HepG2 (cell line): Measurements from ENCODE around the gene SNX22. TPM values are rescaled to one million over a fixed set of nuclear protein-coding genes. Genes with fewer than 3 reads are reported as not detected.

Experiments
- EP300 ChIP-seq, 3 experiments: sonication (generic) in 1 of 3; formaldehyde crosslinking in 1 of 3; IDR thresholded peaks; 2 replicates each; pipeline versions ENCODE4 v1.5.1 to v1.6.1; 2011 to 2020; ENCODE audit warnings: low read depth in 2 of 3, low read length in 2 of 3, borderline replicate concordance in 1 of 3, improper control_type of control experiment in 1 of 3, mild to moderate bottlenecking in 1 of 3, missing genetic modification reagents in 1 of 3, moderate library complexity in 1 of 3
- KAT2B ChIP-seq: fragments of 150-350 bp; IDR thresholded peaks from 2 replicates; pipeline ENCODE4 v1.6.1; 2014; ENCODE audit warnings: low read depth, low read length, borderline replicate concordance
- MAF1 ChIP-seq: sonication (generic); formaldehyde crosslinking; IDR thresholded peaks from 2 replicates; pipeline ENCODE4 v1.5.0; 2020; ENCODE audit warnings: missing genetic modification reagents, borderline replicate concordance
- PLRG1 ChIP-seq: fragments of 450-650 bp; conservative IDR thresholded peaks from 2 replicates; pipeline ENCODE4 v1.6.1; 2016
- SAP130 ChIP-seq: IDR thresholded peaks from 2 replicates; pipeline ENCODE4 v1.6.1; 2016; ENCODE audit warnings: low read depth
- SIN3B ChIP-seq: fragments of 150-350 bp; IDR thresholded peaks from 2 replicates; pipeline ENCODE4 v1.6.1; 2014; ENCODE audit warnings: low read length
- SMAD3 ChIP-seq: sonication (generic); formaldehyde crosslinking; IDR thresholded peaks from 2 replicates; pipeline ENCODE4 v1.4.0; 2020; ENCODE audit warnings: missing genetic modification reagents
- SOX5 ChIP-seq: IDR thresholded peaks from 2 replicates; pipeline ENCODE4 v1.6.1; 2016; ENCODE audit warnings: borderline replicate concordance
- TAF15 ChIP-seq: fragments of 200-400 bp; formaldehyde crosslinking; IDR thresholded peaks from one replicate; pipeline ENCODE4 v1.6.1; 2018; ENCODE audit warnings: mild to moderate bottlenecking, low read depth, low read length; ENCODE audit not compliant: poor library complexity, severe bottlenecking
- THYN1 ChIP-seq: sonication (generic); formaldehyde crosslinking; IDR thresholded peaks from 2 replicates; pipeline ENCODE4 v1.8.1; 2023; ENCODE audit warnings: low read depth, mild to moderate bottlenecking, moderate library complexity, missing genetic modification reagents, borderline replicate concordance
- U2AF2 ChIP-seq: fragments of 200-400 bp; formaldehyde crosslinking; IDR thresholded peaks from 2 replicates; pipeline ENCODE4 v1.6.1; 2017; ENCODE audit warnings: low read depth, mild to moderate bottlenecking, low read length
- ZFX ChIP-seq: sonication (generic); formaldehyde crosslinking; IDR thresholded peaks from 2 replicates; pipeline ENCODE4 v1.4.0; 2020; ENCODE audit warnings: mild to moderate bottlenecking, low read depth, missing genetic modification reagents, moderate library complexity
- ZKSCAN5 ChIP-seq: sonication (generic); formaldehyde crosslinking; IDR thresholded peaks from 2 replicates; pipeline ENCODE4 v1.5.1; 2020; ENCODE audit warnings: mild to moderate bottlenecking, missing genetic modification reagents
- ZMYM2 ChIP-seq: sonication (generic); formaldehyde crosslinking; IDR thresholded peaks from 2 replicates; pipeline ENCODE4 v1.8.0; 2022; ENCODE audit warnings: mild to moderate bottlenecking, missing genetic modification reagents
- ZNF138 ChIP-seq: sonication (generic); formaldehyde crosslinking; IDR thresholded peaks from 2 replicates; pipeline ENCODE4 v1.5.0; 2020; ENCODE audit warnings: mild to moderate bottlenecking, low read depth, missing genetic modification reagents
- ZNF17 ChIP-seq: sonication (generic); formaldehyde crosslinking; IDR thresholded peaks from 2 replicates; pipeline ENCODE4 v1.5.0; 2020; ENCODE audit warnings: mild to moderate bottlenecking, missing genetic modification reagents
- ZNF207 ChIP-seq: fragments of 450-650 bp; IDR thresholded peaks from 2 replicates; pipeline ENCODE4 v1.6.1; 2016; ENCODE audit warnings: antibody characterized with exemption, borderline replicate concordance
- ZNF33A ChIP-seq: sonication (generic); formaldehyde crosslinking; IDR thresholded peaks from 2 replicates; pipeline ENCODE4 v1.5.1; 2020; ENCODE audit warnings: missing genetic modification reagents, mild to moderate bottlenecking, moderate library complexity, borderline replicate concordance
- ZNF33B ChIP-seq: sonication (generic); formaldehyde crosslinking; IDR thresholded peaks from 2 replicates; pipeline ENCODE4 v1.5.1; 2020; ENCODE audit warnings: mild to moderate bottlenecking, missing genetic modification reagents
- ZNF343 ChIP-seq: sonication (generic); formaldehyde crosslinking; IDR thresholded peaks from 2 replicates; pipeline ENCODE4 v1.4.0; 2020; ENCODE audit warnings: mild to moderate bottlenecking, missing genetic modification reagents
- ZNF629 ChIP-seq: sonication (generic); formaldehyde crosslinking; conservative IDR thresholded peaks from 2 replicates; pipeline ENCODE4 v1.5.0; 2020; ENCODE audit warnings: missing genetic modification reagents
- polyA plus RNA-seq, 8 experiments: library from polyadenylated mRNA; depleted of rRNA in 3 of 8; stranded (reverse) in 7 of 8; unstranded in 1 of 8; fragments of >200 nt; fragmentation: Illumina TruSeq in 4 of 8; extraction: Trizol in 4 of 8; gene quantifications; 2 replicates each; pipeline versions ENCODE4 v1.2.1 to v1.2.3, GENCODE V29; 2011 to 2016; ENCODE audit warnings: low read depth in 4 of 8, missing spikeins in 1 of 8, mixed read lengths in 1 of 8; ENCODE audit not compliant: insufficient read depth in 1 of 8
- total RNA-seq, 5 experiments: library from RNA; depleted of rRNA; stranded (reverse); fragments of >200 nt; fragmentation: Illumina TruSeq; extraction: Trizol; gene quantifications; 2 replicates each; pipeline ENCODE4 v1.2.3, GENCODE V29; 2016; ENCODE audit warnings: low read depth in 1 of 5
- TF ChIP-seq, protein P1 (sequence below): sonication (generic); formaldehyde crosslinking; IDR thresholded peaks from 2 replicates; pipeline ENCODE4 v1.8.0; 2022; ENCODE audit warnings: missing genetic modification reagents, mild to moderate bottlenecking, borderline replicate concordance
- TF ChIP-seq, protein P2 (sequence below): sonication (generic); formaldehyde crosslinking; IDR thresholded peaks from 2 replicates; pipeline ENCODE4 v1.4.0; 2020; ENCODE audit warnings: mild to moderate bottlenecking, missing genetic modification reagents
- TF ChIP-seq, protein P3 (sequence below): sonication (generic); formaldehyde crosslinking; IDR thresholded peaks from 2 replicates; pipeline ENCODE4 v1.8.1; 2023; ENCODE audit warnings: mild to moderate bottlenecking, inconsistent platforms, moderate library complexity, missing genetic modification reagents, borderline replicate concordance
- TF ChIP-seq, protein P4 (sequence below): sonication (generic); formaldehyde crosslinking; IDR thresholded peaks from 2 replicates; pipeline ENCODE4 v1.9.0; 2021; ENCODE audit warnings: missing genetic modification reagents, mild to moderate bottlenecking, borderline replicate concordance
- TF ChIP-seq, protein P5 (sequence below): sonication (generic); formaldehyde crosslinking; IDR thresholded peaks from 2 replicates; pipeline ENCODE4 v1.4.0; 2020; ENCODE audit warnings: mild to moderate bottlenecking, missing genetic modification reagents

The SNX22 gene
- total and polyA plus RNA-seq, 2 of the 13 experiments (the other 11 are each of a cell fraction or from before 2014, with no cell fraction given): 2.3 to 5.5 TPM

- TF ChIP-seq EP300 (IDR thresholded peaks at IDR 0.05; ENCODE audit: low read depth in 2 of 2, low read length in 2 of 2): no peak
- no peak for TF ChIP-seq EP300 (CRISPR knock-in tag; IDR thresholded peaks at IDR 0.05; ENCODE audit: borderline replicate concordance)
- TF ChIP-seq U2AF2: no peak
- TF ChIP-seq ZNF207: no peak
- TF ChIP-seq KAT2B: no peak
- TF ChIP-seq, protein P1, sequence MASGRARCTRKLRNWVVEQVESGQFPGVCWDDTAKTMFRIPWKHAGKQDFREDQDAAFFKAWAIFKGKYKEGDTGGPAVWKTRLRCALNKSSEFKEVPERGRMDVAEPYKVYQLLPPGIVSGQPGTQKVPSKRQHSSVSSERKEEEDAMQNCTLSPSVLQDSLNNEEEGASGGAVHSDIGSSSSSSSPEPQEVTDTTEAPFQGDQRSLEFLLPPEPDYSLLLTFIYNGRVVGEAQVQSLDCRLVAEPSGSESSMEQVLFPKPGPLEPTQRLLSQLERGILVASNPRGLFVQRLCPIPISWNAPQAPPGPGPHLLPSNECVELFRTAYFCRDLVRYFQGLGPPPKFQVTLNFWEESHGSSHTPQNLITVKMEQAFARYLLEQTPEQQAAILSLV (CRISPR knock-in tag): no peak
- TF ChIP-seq SAP130 (CRISPR knock-in tag): peak; percentile 69
- no peak for TF ChIP-seq ZNF138 (CRISPR knock-in tag)
- TF ChIP-seq ZNF629 (CRISPR knock-in tag): no peak
- TF ChIP-seq ZKSCAN5: no peak
- TF ChIP-seq ZMYM2 (CRISPR knock-in tag): no peak
- TF ChIP-seq ZNF33B (CRISPR knock-in tag): no peak; the same call in 1 of the 2 replicates
- TF ChIP-seq SIN3B: no peak
- peak; percentile 55; the same call in 1 of the 2 replicates for TF ChIP-seq SMAD3 (CRISPR knock-in tag)
- TF ChIP-seq, protein P2, sequence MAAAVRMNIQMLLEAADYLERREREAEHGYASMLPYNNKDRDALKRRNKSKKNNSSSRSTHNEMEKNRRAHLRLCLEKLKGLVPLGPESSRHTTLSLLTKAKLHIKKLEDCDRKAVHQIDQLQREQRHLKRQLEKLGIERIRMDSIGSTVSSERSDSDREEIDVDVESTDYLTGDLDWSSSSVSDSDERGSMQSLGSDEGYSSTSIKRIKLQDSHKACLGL (CRISPR knock-in tag): 0 out of 2 replicates have a peak, but pooled peaks have one; percentile 35
- no peak for TF ChIP-seq TAF15
- TF ChIP-seq, protein P3, sequence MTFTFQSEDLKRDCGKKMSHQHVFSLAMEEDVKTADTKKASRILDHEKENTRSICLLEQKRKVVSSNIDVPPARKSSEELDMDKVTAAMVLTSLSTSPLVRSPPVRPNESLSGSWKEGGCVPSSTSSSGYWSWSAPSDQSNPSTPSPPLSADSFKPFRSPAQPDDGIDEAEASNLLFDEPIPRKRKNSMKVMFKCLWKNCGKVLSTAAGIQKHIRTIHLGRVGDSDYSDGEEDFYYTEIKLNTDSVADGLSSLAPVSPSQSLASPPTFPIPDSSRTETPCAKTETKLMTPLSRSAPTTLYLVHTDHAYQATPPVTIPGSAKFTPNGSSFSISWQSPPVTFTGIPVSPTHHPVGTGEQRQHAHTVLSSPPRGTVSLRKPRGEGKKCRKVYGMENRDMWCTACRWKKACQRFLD (CRISPR knock-in tag): no peak
- TF ChIP-seq, protein P4, sequence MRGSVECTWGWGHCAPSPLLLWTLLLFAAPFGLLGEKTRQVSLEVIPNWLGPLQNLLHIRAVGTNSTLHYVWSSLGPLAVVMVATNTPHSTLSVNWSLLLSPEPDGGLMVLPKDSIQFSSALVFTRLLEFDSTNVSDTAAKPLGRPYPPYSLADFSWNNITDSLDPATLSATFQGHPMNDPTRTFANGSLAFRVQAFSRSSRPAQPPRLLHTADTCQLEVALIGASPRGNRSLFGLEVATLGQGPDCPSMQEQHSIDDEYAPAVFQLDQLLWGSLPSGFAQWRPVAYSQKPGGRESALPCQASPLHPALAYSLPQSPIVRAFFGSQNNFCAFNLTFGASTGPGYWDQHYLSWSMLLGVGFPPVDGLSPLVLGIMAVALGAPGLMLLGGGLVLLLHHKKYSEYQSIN (CRISPR knock-in tag): no peak
- TF ChIP-seq SOX5 (CRISPR knock-in tag): no peak; the same call in 1 of the 2 replicates
- TF ChIP-seq, protein P5, sequence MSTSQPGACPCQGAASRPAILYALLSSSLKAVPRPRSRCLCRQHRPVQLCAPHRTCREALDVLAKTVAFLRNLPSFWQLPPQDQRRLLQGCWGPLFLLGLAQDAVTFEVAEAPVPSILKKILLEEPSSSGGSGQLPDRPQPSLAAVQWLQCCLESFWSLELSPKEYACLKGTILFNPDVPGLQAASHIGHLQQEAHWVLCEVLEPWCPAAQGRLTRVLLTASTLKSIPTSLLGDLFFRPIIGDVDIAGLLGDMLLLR (CRISPR knock-in tag): 0 out of 2 replicates have a peak, but pooled peaks have one; percentile 34
- TF ChIP-seq ZFX (CRISPR knock-in tag): peak; percentile 87
- TF ChIP-seq MAF1: no peak
- no peak for TF ChIP-seq PLRG1
- TF ChIP-seq THYN1 (CRISPR knock-in tag): no peak
- TF ChIP-seq ZNF343 (CRISPR knock-in tag): no peak
- no peak for TF ChIP-seq ZNF33A (CRISPR knock-in tag)
- TF ChIP-seq ZNF17 (CRISPR knock-in tag): no peak
Measured at GRCh38 chr15:64153480-64154367, 2.2 kb downstream of the SNX22 start (continued).
